SJSA1 (cell line): ENCODE results near the gene NLRP5. TPM values are rescaled to one million over a fixed set of nuclear protein-coding genes. Genes with fewer than 3 reads are reported as not detected.

Experiments
- DNase-seq, 2 experiments: peaks; one replicate each; pipeline ENCODE4 v3.0.0-alpha.2; 2015 to 2020; ENCODE audit warnings: low spot score in 2 of 2, low read depth in 1 of 2
- H3K27ac ChIP-seq: fragments of 250-450 bp; sonication (Bioruptor Pico); 2 replicates; pipeline ENCODE4 v1.5.1; 2020; ENCODE audit warnings: mild to moderate bottlenecking, moderate library complexity
- H3K27me3 ChIP-seq: fragments of 250-450 bp; sonication (Bioruptor Pico); replicated peaks from 2 replicates; pipeline ENCODE4 v1.5.1; 2020; ENCODE audit warnings: mild to moderate bottlenecking, moderate library complexity
- H3K36me3 ChIP-seq: fragments of 250-450 bp; sonication (Bioruptor Pico); 2 replicates; pipeline ENCODE4 v1.5.1; 2020; ENCODE audit warnings: mild to moderate bottlenecking
- H3K4me1 ChIP-seq: fragments of 250-450 bp; sonication (Bioruptor Pico); replicated peaks from 2 replicates; pipeline ENCODE4 v1.6.1; 2021; ENCODE audit warnings: mild to moderate bottlenecking
- H3K4me3 ChIP-seq: fragments of 250-450 bp; sonication (Bioruptor Pico); 2 replicates; pipeline ENCODE4 v1.5.1; 2020; ENCODE audit warnings: mild to moderate bottlenecking
- H3K9me3 ChIP-seq: fragments of 250-450 bp; sonication (Bioruptor Pico); replicated peaks from 2 replicates; pipeline ENCODE4 v1.5.1; 2020; ENCODE audit warnings: mild to moderate bottlenecking
- total RNA-seq: library from RNA; depleted of rRNA; stranded (reverse); fragments of >200 nt; shearing (Covaris generic); gene quantifications from 2 replicates; pipeline ENCODE4 v1.2.3, GENCODE V29; 2014

NLRP5 gene
- total RNA-seq, 1 experiment from 2014 or later, result not detected

DNA sequence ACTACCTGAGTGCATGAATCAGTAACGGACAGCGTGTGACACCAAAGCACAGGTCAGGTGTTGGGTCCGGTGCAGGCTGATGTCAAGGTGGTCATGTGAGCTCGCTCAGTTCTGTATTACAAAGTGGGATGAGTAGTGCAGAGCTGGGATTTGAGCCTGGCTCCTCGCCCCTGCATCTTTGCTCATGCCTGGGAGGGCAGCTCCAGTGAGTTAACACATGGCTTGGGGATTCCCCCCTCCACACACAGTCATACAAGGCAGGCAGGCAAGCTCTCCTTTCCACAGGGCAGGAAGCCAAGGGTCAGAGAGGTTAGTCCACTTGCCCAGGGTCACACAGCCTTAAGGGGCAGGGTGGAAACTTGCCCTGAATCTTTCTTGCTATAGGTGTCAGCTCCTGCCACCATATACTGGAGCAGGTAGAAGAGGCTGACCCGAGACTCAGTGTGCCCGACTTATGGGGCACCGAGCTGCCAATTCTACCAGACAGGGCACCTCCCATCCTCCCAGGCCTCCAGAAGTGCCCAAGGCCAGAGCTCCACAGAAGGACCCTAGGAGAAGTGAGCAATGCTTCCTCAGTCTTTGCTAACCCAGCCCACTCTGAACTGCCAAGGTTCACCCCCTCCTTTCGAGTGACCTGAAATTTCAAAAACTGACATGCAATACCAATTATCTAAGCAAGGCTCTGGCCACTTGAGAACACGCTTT, 99.1 kb downstream of the NLRP5 start:
- Histone ChIP-seq H3K4me3 (no peak overlapping the region), H3K36me3 (peaks cover 33% of the 10 kb centered on the region), H3K27ac (no peak overlapping the region), H3K27me3 (no peaks in the 10 kb centered on the region), H3K4me1 (peaks cover 4% of the 10 kb centered on the region; the same call in 1 of the 2 replicates), H3K9me3 (no peaks in the 10 kb centered on the region)
- DNase-seq, result no peak

DNA sequence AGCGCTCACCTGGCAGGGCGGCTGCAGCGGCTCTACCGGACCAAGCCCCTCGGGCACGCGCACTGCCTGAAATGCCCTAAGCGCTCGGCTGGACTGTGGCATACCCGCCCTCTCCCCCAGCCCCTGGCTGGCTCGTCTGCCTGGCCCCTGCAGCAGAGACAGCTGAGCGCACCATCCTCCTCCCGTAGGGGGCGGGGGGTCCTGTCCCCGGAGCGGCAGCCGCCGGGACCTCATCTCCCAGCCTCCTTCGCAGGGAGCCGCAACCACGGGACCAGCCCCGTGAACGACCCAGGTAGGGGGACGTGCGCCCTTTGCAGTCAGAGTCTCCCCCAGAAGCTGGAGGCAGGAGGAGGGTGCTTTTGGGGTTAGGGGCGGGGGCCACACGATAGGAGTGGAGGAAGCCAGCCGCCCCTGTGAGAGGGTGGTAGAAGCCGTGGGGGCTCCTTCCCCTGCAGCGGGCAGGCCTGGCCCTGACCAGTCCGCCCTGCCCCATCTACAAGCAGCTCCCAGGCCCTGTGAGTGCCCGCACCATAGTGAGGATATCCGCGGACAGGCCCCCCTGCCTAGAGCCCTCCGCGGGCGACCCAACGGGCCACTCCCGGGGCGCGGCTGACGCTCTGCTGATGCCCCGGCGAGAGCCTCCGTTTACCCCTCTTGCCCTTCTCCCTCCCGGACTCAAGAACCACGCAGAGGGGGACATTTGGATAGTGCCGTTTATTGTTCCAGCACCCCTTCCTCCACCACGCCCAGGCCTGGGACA, 100.3 kb downstream of the NLRP5 start:
- H3K27ac ChIP-seq, result no peak overlapping the region
- no peak overlapping the region for H3K4me3 ChIP-seq
- H3K36me3 ChIP-seq, result peaks cover 40% of the 10 kb centered on the region
- H3K9me3 ChIP-seq, result no peaks in the 10 kb centered on the region; the same call in 1 of the 2 replicates
- no peak for DNase-seq
- no peaks in the 10 kb centered on the region for H3K27me3 ChIP-seq
- no peaks in the 10 kb centered on the region for H3K4me1 ChIP-seq

DNA sequence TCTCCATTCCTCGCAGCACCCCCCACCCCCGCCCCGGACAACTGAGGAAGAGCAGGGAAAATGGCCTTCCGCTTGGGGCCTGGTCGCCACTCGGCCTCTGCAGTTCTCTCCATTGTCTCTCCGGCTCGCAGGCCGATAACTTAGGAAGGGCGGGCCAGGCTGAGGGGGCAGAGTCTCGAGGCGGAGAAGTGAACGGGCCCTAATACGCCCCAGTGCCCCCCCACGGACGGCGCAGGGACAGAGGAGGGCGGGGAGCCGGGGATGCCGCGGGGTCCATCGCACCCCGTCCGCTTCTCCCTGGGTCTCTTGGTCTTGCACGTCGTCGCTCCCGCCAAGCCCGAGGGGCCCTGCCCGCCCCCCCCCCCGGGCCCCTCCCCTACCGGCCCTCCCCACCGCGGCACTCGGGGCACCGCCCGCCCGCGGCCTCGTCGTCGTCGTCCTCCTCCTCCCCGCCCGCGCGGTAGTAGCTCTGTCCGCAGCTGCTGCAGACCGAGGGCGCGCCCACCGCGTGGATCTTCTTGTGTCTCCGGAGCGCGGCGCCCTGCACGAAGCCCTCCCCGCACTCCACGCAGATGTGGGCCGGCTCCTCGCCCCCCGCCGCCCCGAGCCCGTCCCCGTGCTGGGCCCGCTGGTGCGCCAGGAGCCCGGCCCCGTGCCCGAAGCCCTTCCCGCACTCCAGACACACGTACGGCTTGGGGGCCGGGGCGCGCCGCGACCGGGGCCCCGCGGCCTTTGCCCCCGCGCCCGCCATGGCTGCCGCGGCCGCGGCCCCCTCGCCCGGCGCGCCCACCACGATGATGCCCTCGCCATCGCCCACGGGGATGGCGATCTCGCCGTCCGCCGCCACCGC, 101.3 kb downstream of the NLRP5 start:
- Histone ChIP-seq H3K27ac (no peak overlapping the region), H3K4me1 (no peaks in the 10 kb centered on the region), H3K27me3 (no peaks in the 10 kb centered on the region), H3K36me3 (peaks cover 42% of the 10 kb centered on the region), H3K4me3 (no peak overlapping the region), H3K9me3 (peaks cover 6% of the 10 kb centered on the region; the same call in 1 of the 2 replicates)
- peak in 1 of 2 experiments; percentile 42 for DNase-seq

DNA sequence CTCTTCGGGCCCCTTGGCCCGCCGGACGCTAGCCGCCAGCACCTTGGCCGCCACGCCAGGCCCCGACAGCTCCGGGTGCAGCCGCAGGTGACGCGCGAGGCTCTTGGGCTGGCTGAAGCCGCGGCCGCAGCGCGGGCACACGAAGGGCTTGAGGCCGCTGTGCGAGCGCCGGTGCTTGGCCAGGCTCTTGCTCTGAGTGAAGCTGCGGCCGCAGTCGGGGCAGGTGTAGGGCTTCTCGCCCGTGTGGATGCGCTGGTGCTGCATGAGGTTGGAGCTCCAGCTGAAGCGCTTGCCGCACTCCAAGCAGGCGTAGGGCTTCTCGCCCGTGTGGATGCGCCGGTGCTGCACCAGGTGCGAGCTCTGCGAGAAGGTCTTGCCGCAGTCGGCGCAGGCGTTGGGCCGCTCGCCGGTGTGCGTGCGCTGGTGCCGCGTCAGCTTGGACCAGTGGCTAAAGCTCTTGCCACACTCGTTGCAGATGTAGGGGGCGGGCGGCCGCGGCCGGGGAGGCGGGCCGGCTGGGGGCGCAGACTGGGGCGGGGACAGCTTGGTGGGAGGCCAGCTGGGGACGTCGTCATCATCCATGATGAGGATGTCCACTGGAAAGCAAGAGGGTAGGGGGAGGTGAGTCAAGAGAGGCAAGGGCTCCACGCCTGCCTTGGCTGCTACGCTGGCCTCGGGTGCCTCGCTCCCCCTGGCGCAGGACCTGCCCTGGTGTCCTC, 102.1 kb downstream of the NLRP5 start:
- H3K27ac ChIP-seq, result no peak overlapping the region
- DNase-seq, result peak in 1 of 2 experiments; percentile 33
- no peaks in the 10 kb centered on the region for H3K4me1 ChIP-seq
- no peak overlapping the region for H3K4me3 ChIP-seq
- H3K27me3 ChIP-seq, result no peaks in the 10 kb centered on the region
- H3K36me3 ChIP-seq, result peaks cover 49% of the 10 kb centered on the region
- H3K9me3 ChIP-seq, result peaks cover 7% of the 10 kb centered on the region; the same call in 1 of the 2 replicates

DNA sequence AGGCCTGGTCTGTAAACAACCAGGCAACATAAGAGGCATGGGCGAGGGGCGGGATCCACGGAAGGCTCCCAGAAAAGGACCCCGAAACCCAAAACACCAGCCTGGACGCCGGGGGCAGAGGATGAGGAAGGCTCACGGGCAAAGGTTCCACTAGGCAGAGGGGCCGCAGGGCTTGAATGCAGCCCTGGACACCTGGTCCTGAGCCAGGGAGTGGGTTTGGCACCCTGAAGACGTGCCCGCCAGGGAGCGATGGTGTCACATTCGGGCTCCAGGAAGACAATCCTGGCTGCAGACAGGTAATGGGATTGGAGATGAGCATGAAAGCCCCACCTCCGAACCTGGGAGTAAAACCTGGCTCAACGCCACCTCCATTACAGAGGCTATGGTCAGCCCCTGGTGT, 102.8 kb downstream of the NLRP5 start:
- DNase-seq, result no peak
- H3K4me1 ChIP-seq, result no peaks in the 10 kb centered on the region
- peaks cover 7% of the 10 kb centered on the region; the same call in 1 of the 2 replicates for H3K9me3 ChIP-seq
- no peak overlapping the region for H3K4me3 ChIP-seq
- H3K27me3 ChIP-seq, result no peaks in the 10 kb centered on the region
- no peak overlapping the region for H3K27ac ChIP-seq
- peaks cover 51% of the 10 kb centered on the region for H3K36me3 ChIP-seq

DNA sequence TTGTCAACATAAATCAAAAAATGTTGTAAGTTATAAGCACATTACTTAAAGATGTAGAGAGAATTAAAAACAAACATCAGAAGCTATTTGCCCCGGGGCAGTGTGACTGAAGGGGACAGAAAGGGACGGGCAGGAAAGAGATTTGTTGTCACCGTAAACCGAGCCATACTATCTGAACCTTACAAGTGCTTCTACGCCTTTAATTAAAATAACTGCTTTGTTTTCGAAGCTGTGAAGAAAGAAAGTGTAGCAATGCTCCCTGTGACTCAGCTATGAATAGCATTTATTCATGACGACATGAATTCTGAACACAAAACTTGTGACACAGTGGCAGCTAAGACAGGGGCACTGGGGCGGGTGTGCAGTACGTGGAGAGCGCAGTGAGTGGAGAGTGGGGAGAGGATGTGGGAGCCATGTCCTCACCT, 104.5 kb downstream of the NLRP5 start:
- Histone ChIP-seq H3K27me3 (no peaks in the 10 kb centered on the region), H3K9me3 (peaks cover 20% of the 10 kb centered on the region), H3K4me3 (no peak overlapping the region), H3K4me1 (no peaks in the 10 kb centered on the region), H3K36me3 (peaks cover 56% of the 10 kb centered on the region), H3K27ac (no peak overlapping the region)
- no peak for DNase-seq

DNA sequence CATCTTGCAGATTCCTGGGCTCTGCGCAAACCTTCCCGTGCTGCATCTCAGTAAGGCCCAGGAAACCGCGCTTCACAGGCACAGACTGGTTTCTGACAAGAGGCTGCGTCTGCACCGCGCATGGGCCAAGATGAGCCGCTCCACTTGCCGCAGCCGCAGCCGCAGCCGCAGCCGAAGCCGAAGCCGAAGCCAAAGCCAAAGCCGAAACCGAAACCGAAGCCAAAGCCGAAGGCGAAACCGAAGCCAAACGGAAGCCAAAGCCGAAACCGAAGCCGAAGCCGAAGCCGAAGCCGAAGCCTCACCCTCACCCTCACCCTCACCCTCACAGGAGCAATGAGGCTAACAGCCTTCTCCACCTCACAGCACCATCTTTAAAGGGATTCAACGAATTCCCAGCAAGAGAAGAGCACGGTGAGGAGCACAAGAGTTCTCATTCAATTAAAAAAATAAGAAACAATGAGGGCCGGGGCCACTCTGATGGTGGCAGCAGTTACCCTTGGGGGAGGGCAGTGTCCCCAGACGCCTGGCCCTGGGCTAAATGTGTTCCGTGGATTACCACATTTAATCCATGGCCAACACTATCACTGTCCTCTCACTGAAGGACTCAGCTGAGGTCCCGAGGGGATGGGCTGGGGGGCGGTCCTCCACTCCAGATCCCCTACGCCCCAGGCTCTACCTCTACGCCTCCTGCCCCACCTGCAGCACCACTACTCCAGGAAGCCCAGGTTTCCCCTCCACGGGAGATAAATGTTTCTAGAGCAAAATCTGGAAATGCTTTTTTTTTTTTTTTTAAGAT, 105.4 kb downstream of the NLRP5 start:
- no peaks in the 10 kb centered on the region for H3K4me1 ChIP-seq
- peaks cover 56% of the 10 kb centered on the region for H3K36me3 ChIP-seq
- H3K4me3 ChIP-seq, result no peak overlapping the region
- H3K27ac ChIP-seq, result no peak overlapping the region
- no peak for DNase-seq
- H3K27me3 ChIP-seq, result no peaks in the 10 kb centered on the region
- peaks cover 20% of the 10 kb centered on the region for H3K9me3 ChIP-seq

DNA sequence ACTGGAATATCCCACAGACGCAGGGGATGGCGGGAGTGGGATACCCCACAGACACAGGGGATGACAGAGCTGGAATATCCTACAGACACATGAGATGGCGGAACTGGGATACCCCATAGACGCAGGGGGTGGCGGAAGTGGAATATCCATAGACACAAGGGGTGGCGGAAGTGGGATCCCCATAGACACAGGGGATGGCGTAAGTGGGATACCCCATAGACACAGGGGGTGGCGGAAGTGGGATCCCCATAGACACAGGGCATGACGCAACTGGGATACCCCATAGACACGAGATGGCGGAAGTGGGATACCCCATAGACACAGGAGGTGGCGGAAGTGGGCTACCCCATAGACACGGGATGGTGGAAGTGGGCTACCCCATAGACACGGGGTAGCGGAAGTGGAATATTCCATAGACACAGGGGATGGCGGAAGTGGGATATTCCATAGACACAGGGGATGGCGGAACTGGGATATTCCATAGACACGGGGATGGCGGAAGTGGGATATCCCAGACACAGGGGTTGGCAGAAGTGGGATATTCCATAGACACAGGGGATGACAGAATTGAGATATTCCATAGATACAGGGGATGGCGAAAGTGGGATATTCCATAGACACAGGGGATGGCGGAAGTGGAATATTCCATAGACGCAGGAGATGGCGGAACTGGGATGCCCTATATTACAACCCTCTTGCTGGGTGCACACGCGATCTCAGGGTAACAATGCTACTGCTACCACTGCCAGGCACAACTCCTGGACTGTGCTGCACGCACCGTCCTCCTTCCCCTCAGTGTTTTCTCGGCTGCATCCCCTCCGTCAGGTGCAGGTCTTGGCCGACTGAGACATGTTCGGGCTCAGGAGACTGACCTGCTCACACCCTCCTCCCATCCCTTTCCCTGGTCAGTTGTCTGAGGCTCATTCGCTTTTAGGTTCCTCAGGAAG, 106.4 kb downstream of the NLRP5 start:
- Histone ChIP-seq H3K27ac (no peak overlapping the region), H3K4me1 (no peaks in the 10 kb centered on the region), H3K36me3 (peaks cover 57% of the 10 kb centered on the region), H3K4me3 (no peak overlapping the region), H3K9me3 (peaks cover 21% of the 10 kb centered on the region), H3K27me3 (no peaks in the 10 kb centered on the region)
- DNase-seq, result no peak

DNA sequence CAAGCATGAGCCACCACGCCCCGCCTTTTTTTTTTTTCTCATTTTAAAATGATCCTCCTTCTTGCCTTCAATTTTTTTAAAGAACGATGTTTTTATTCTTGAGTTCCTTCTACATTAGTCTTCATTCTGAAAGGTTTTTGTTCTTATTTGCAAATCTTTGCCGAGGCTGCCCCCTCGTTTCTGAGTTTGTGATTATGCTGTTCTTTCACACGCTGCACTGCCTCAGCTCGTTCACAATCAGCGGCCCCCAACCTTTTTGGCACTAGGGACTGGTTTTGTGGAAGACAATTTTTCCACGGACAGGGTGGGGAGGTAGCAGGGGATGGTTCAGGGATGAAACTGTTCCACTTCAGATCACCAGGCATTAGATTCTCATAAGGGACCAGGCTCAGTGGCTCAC, 107.9 kb downstream of the NLRP5 start:
- H3K9me3 ChIP-seq, result peaks cover 28% of the 10 kb centered on the region
- no peaks in the 10 kb centered on the region for H3K27me3 ChIP-seq
- H3K4me3 ChIP-seq, result no peak overlapping the region
- H3K27ac ChIP-seq, result no peak overlapping the region
- no peaks in the 10 kb centered on the region for H3K4me1 ChIP-seq
- DNase-seq, result no peak
- peaks cover 58% of the 10 kb centered on the region for H3K36me3 ChIP-seq

DNA sequence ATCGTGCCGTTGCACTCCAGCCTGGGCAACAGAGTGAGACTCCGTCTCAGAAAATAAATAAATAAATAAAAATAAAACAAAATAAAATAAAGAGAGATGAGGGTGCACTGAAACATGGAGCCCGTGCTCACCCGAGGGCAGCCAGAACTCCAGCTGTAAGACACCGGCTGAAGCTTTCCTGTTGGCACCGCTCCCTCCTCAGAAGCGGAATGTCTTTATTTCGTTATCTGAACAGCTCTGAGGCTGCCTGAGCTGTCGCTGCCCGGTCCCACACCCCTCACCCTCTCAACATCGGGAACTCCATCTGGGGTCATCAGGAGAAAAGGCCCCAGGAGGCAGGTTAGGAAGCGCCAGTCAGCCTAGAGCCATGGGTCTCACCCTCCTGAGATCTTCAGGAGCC, 110.1 kb downstream of the NLRP5 start:
- Histone ChIP-seq H3K9me3 (peaks cover 28% of the 10 kb centered on the region), H3K27ac (no peak overlapping the region), H3K4me1 (no peaks in the 10 kb centered on the region), H3K36me3 (peaks cover 52% of the 10 kb centered on the region), H3K4me3 (no peak overlapping the region), H3K27me3 (no peaks in the 10 kb centered on the region)
- DNase-seq, result no peak

DNA sequence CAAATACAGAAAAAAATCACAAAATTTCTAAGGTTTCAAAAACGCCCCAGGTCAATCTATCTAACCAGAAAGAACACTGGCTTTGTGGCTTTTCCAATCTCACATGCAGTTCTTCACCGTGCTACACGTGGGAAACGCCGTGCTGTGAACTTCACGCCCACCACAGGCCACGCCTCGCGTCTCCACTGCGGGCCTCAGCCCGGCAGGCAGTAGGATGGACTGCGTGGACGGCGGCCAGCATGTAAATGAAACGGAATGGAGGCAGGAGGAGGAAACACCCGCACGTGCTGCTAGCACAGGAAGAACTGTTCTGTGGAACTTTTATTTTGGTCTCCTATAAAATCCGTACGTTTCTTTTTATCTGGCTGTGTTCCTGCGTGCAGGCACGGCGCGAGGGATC, 110.7 kb downstream of the NLRP5 start:
- Histone ChIP-seq H3K36me3 (peaks cover 57% of the 10 kb centered on the region), H3K4me1 (no peaks in the 10 kb centered on the region), H3K27ac (no peak overlapping the region), H3K27me3 (no peaks in the 10 kb centered on the region), H3K9me3 (peaks cover 25% of the 10 kb centered on the region), H3K4me3 (no peak overlapping the region)
- DNase-seq, result no peak

DNA sequence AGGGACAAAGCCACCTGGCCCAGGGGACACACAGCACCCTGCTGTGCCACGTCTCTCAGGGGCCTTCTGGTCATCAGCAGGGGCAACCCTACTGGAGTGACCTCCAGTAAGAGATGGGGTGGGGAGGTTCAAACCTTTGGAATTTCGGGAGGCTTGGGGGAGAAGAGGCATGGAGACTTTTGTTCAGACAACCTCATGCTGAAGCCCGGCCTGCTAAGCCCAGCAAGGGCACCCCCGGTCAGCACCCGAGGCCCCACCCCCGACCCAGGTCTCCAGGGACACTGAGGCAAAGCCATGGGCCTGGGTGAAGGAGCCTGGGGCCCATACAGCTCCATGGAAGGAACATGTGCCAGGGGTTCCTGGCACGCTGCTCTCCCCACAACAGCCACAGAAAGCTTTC, 111.2 kb downstream of the NLRP5 start:
- Histone ChIP-seq H3K4me3 (no peak overlapping the region), H3K27me3 (no peaks in the 10 kb centered on the region), H3K9me3 (peaks cover 23% of the 10 kb centered on the region), H3K4me1 (no peaks in the 10 kb centered on the region), H3K36me3 (peaks cover 61% of the 10 kb centered on the region), H3K27ac (no peak overlapping the region)
- no peak for DNase-seq
